Breast epithelium (tissue), 4 donors: Measurements from ENCODE around the gene MARCHF3. TPM values are rescaled to one million over a fixed set of nuclear protein-coding genes. Genes with fewer than 3 reads are reported as not detected.
A peak's percentile ranks its signal among the peaks of the same experiment; 100 is the strongest.
"Not testable (repeated sequence)": the region's sequence is repeated elsewhere in the genome, so short reads cannot be mapped to it uniquely, and the experiment has no call there.

Experiments
- DNase-seq, 2 donors: peaks; one replicate each; pipeline ENCODE4 v3.0.0-alpha.2; 2019; ENCODE audit warnings: low spot score in 2 of 2
- H3K27ac ChIP-seq, 2 donors: fragments of 200-600 bp; sonication (generic) in 1 of 2; one replicate each; pipeline ENCODE4 v1.5.1; 2016 to 2019; ENCODE audit warnings: mild to moderate bottlenecking in 1 of 2
- H3K27me3 ChIP-seq, 2 donors: fragments of 200-600 bp; sonication (generic) in 1 of 2; one replicate each; pipeline versions ENCODE4 v1.5.1 to v1.6.0; 2017 to 2019; ENCODE audit warnings: control low read depth in 1 of 2, mild to moderate bottlenecking in 1 of 2
- H3K36me3 ChIP-seq: fragments of 200-600 bp; one replicate; pipeline ENCODE4 v1.5.1; 2019
- H3K4me1 ChIP-seq, 2 donors: fragments of 200-600 bp; sonication (generic); one replicate each; pipeline ENCODE4 v1.5.1; 2016 to 2019; ENCODE audit warnings: control low read depth in 1 of 2
- H3K4me3 ChIP-seq, 3 donors: fragments of 200-600 bp; sonication (generic); 1 replicate in 2 of 3; 2 replicates in 1 of 3; pipeline ENCODE4 v1.5.1; 2016 to 2019; ENCODE audit warnings: mild to moderate bottlenecking in 3 of 3, moderate library complexity in 2 of 3
- H3K9me3 ChIP-seq, 2 donors: fragments of 200-600 bp; sonication (generic) in 1 of 2; one replicate each; pipeline ENCODE4 v1.5.1; 2016 to 2019; ENCODE audit warnings: control low read depth in 1 of 2
- CTCF ChIP-seq, 3 donors: fragments of 450-650 bp; IDR thresholded peaks; one replicate each; pipeline ENCODE4 v1.5.1; 2016 to 2017; ENCODE audit warnings: antibody characterized with exemption in 3 of 3, mild to moderate bottlenecking in 3 of 3, moderate library complexity in 3 of 3
- POLR2A ChIP-seq: fragments of 450-650 bp; IDR thresholded peaks from one replicate; pipeline ENCODE4 v1.6.1; 2016; ENCODE audit warnings: antibody characterized with exemption, mild to moderate bottlenecking, moderate library complexity
- POLR2AphosphoS5 ChIP-seq, 3 donors: sonication (generic); formaldehyde crosslinking; IDR thresholded peaks; one replicate each; pipeline ENCODE4 v1.6.1; 2017; ENCODE audit warnings: antibody characterized with exemption in 3 of 3
- intact Hi-C: fragments of 100-400 bp; cut with DNase I; formaldehyde crosslinking; loops from one replicate; pipeline ENCODE4 v1.15.1; 2023; ENCODE audit warnings: low total_unique reads
- total RNA-seq, 3 donors: library from RNA; depleted of rRNA; stranded (reverse); fragments of >200 nt; gene quantifications; one replicate each; pipeline ENCODE4 v1.1.0, GENCODE V29; 2016

Gene MARCHF3
- total RNA-seq, 3 donors from 2014 or later: 7.5 to 16.1 (median 11.6) TPM

GRCh38 chr5:126857472-126858410, 172.6 kb downstream of the MARCHF3 start:
- TF ChIP-seq POLR2A (no peak), CTCF (IDR thresholded peaks at IDR 0.05) (no peak), POLR2AphosphoS5 (IDR thresholded peaks at IDR 0.05) (peak in 1 of 3 donors; percentile 33)
- H3K36me3 ChIP-seq: no peaks in the 10 kb centered on the region
- H3K27me3 ChIP-seq: no peaks in the 10 kb centered on the region
- no peaks in the 10 kb centered on the region for H3K4me1 ChIP-seq
- peak overlapping the region in 1 of 2 donors; percentile 43 for H3K27ac ChIP-seq
- intact Hi-C loops: no loop called here
- no peak overlapping the region for H3K4me3 ChIP-seq
- DNase-seq: peak in 1 of 2 donors; percentile 32
- H3K9me3 ChIP-seq: no peaks in the 10 kb centered on the region

- H3K27ac ChIP-seq: peak overlapping the region in 1 of 2 donors; percentile 68
- no peaks in the 10 kb centered on the region for H3K9me3 ChIP-seq
- peak overlapping the region in 1 of 3 donors; percentile 17 for H3K4me3 ChIP-seq
- H3K27me3 ChIP-seq: no peaks in the 10 kb centered on the region
- intact Hi-C loops: no loop called here
- TF ChIP-seq CTCF (IDR thresholded peaks at IDR 0.05) (no peak), POLR2AphosphoS5 (IDR thresholded peaks at IDR 0.05) (no peak), POLR2A (no peak)
- DNase-seq: no peak
- H3K4me1 ChIP-seq: no peaks in the 10 kb centered on the region
- no peaks in the 10 kb centered on the region for H3K36me3 ChIP-seq
Measured at GRCh38 chr5:126855266-126855665, 175.1 kb downstream of the MARCHF3 start.

DNA sequence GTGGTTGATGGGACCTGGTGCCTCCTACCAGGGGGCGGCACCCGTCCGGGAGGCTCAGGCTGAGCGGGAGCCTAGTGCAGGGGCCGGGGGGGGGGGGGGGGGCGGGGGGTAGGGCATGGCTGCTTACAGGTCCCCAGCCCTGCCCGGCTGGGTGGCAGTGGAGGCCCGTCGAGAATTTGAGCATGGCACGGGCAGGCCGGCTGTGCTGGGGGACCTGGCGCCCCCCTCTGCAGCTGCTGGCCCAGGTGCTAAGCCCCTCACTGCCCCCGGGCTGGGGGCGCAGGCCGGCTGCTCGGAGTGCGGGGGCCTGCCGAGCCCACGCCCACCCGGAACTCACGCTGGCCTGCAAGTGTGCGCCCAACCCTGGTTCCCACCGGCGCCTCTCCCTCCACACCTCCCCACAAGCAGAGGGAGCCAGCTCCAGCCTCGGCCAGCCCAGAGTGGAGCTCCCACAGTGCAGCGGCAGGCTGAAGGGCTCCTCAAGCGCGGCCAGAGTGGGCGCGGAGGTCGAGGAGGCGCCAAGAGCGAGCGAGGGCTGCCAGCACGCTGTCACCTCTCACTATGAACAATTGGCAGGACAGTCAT, 175.7 kb downstream of the MARCHF3 start:
- Histone ChIP-seq H3K27me3 (no peaks in the 10 kb centered on the region), H3K9me3 (no peaks in the 10 kb centered on the region), H3K4me1 (no peaks in the 10 kb centered on the region), H3K36me3 (no peaks in the 10 kb centered on the region), H3K4me3 (peak overlapping the region in 1 of 3 donors; percentile 17), H3K27ac (peak overlapping the region in 1 of 2 donors; percentile 68)
- intact Hi-C loops: no loop called here
- TF ChIP-seq POLR2AphosphoS5 (IDR thresholded peaks at IDR 0.05) (no peak), POLR2A (no peak), CTCF (IDR thresholded peaks at IDR 0.05) (no peak)
- no peak for DNase-seq

DNA sequence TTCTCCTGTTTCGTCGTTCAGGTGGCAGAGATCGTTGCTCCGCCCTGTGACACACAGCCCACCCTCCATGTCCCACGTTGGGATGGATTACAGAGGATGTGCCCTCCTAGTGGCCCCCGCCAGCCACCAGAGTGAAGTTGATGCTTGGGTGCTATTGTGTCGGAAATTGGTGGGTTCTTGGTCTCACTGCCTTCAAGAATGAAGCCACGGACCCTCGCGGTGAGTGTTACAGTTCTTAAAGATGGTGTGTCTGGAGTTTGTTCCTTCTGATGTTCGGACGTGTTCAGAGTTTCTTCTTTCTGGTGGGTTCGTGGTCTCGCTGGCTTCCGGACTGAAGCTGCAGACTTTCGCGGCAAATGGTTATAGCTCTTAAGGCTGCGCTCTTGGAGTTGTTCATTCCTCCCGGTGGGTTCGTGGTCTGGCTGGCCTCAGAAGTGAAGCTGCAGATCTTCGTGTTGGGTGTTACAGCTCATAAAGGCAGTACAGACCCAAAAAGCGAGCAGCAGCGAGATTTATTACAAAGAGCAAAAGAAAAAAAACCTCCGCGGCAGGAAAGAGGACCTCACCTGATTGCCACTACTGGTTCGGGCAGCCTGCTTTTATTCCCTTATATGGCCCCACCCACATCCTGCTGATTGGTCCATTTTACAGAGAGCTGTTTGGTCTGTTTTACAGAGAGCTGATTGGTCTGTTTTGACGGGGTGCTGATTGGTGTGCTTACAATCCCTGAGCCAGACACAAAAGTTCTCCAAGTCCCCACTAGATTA, 176.6 kb downstream of the MARCHF3 start:
- H3K4me3 ChIP-seq, H3K36me3 ChIP-seq, H3K9me3 ChIP-seq, intact Hi-C loops, DNase-seq, H3K4me1 ChIP-seq, H3K27me3 ChIP-seq: not testable (repeated sequence)
- peak overlapping the region in 1 of 2 donors; percentile 82 for H3K27ac ChIP-seq

GRCh38 chr5:126852841-126853271, 177.5 kb downstream of the MARCHF3 start:
- intact Hi-C loops: no loop called here
- H3K9me3 ChIP-seq: no peaks in the 10 kb centered on the region
- DNase-seq: no peak

More at GRCh38 chr5:126852841-126853271, 177.5 kb downstream of the MARCHF3 start:
- H3K4me1 ChIP-seq: no peaks in the 10 kb centered on the region
- H3K27me3 ChIP-seq: no peaks in the 10 kb centered on the region
- TF ChIP-seq POLR2A (no peak), CTCF (IDR thresholded peaks at IDR 0.05) (no peak), POLR2AphosphoS5 (IDR thresholded peaks at IDR 0.05) (no peak)
- peak overlapping the region in 1 of 2 donors; percentile 82 for H3K27ac ChIP-seq
- H3K36me3 ChIP-seq: no peaks in the 10 kb centered on the region
- H3K4me3 ChIP-seq: no peak overlapping the region
